HG02943 (cell line): ENCODE data around the gene GPRC5D.

Experiments used
- ATAC-seq: cut with Tn5 transposase; IDR thresholded peaks from one replicate; pipeline ENCODE4 v1.9.1; 2021; ENCODE audit warnings: mild to moderate bottlenecking, low read depth, moderate library complexity; ENCODE audit not compliant: unreplicated experiment

GPRC5D gene

GRCh38 chr12:12891080-12891880 is 60.7 kb downstream of the GPRC5D start, which contains the start of gene GPRC5A:
Gene GPRC5A (plus strand): TSS chr12:12891562. CDS start chr12:12908250, 16,688 bp downstream.
- no peak for ATAC-seq
